Globus pallidus (tissue), 1 donor: ENCODE measurements around the gene CEP135.

Experiments used
- DNase-seq: peaks from one replicate; pipeline ENCODE4 v3.0.0-alpha.2; 2015; ENCODE audit warnings: low spot score

CEP135 gene

GRCh38 chr4:56080384-56080783 is 131.6 kb downstream of the CEP135 start:
- DNase-seq = no peak

- DNase-seq = no peak
Measured at GRCh38 chr4:56082829-56083228, 134.1 kb downstream of the CEP135 start.
